ENCODE data around the gene OR2T2. TPM values are rescaled to one million over a fixed set of nuclear protein-coding genes. Genes with fewer than 3 reads are reported as not detected.
"Not testable (repeated sequence)": the region's sequence is repeated elsewhere in the genome, so short reads cannot be mapped to it uniquely, and the experiment has no call there.

The OR2T2 gene
- total and polyA plus RNA-seq, 2 donors from 2014 or later = 0.28 TPM; not detected in 1

GRCh38 chr1:248432201-248432600 lies 13.2 kb upstream of the OR2T2 start:
- H3K27me3 ChIP-seq (ENCODE audit: control insufficient read depth, insufficient read depth, low read length); H3K36me3 ChIP-seq (ENCODE audit: control insufficient read depth in 2 of 3, insufficient read depth in 3 of 3, low read length in 3 of 3); FAIRE-seq; DNase-seq; H3K9me3 ChIP-seq (ENCODE audit: control insufficient read depth in 2 of 3, insufficient read depth in 1 of 3, low read length in 3 of 3); intact Hi-C loops (cut with DNase I); H3K27ac ChIP-seq (ENCODE audit: low read depth in 2 of 2, low read length in 2 of 2); H3K9ac ChIP-seq (ENCODE audit: low read length in 3 of 3); H3K4me3 ChIP-seq (ENCODE audit: low read length in 3 of 3); H3K4me1 ChIP-seq (ENCODE audit: control insufficient read depth in 2 of 3, insufficient read depth in 2 of 3, low read depth in 1 of 3, low read length in 3 of 3): not testable (repeated sequence)

- DNase-seq = not testable (repeated sequence)
These were observed 11.5 kb upstream of the OR2T2 start for GRCh38 chr1:248433811-248434415.

GRCh38 chr1:248434913-248435312 lies 10.5 kb upstream of the OR2T2 start:
- H3K9ac ChIP-seq (ENCODE audit: low read length in 3 of 3); H3K36me3 ChIP-seq (ENCODE audit: control insufficient read depth in 2 of 3, insufficient read depth in 3 of 3, low read length in 3 of 3); intact Hi-C loops (cut with DNase I); DNase-seq; H3K4me1 ChIP-seq (ENCODE audit: control insufficient read depth in 2 of 3, insufficient read depth in 2 of 3, low read depth in 1 of 3, low read length in 3 of 3); H3K9me3 ChIP-seq (ENCODE audit: control insufficient read depth in 2 of 3, insufficient read depth in 1 of 3, low read length in 3 of 3); FAIRE-seq; H3K4me3 ChIP-seq (ENCODE audit: low read length in 3 of 3); H3K27me3 ChIP-seq (ENCODE audit: control insufficient read depth, insufficient read depth, low read length); H3K27ac ChIP-seq (ENCODE audit: low read depth in 2 of 2, low read length in 2 of 2): not testable (repeated sequence)

More at GRCh38 chr1:248433811-248434415, 11.5 kb upstream of the OR2T2 start:
- H3K27me3 ChIP-seq (ENCODE audit: control insufficient read depth, insufficient read depth, low read length); H3K4me3 ChIP-seq (ENCODE audit: low read length in 3 of 3); H3K4me1 ChIP-seq (ENCODE audit: control insufficient read depth in 2 of 3, insufficient read depth in 2 of 3, low read depth in 1 of 3, low read length in 3 of 3); H3K36me3 ChIP-seq (ENCODE audit: control insufficient read depth in 2 of 3, insufficient read depth in 3 of 3, low read length in 3 of 3); intact Hi-C loops (cut with DNase I); H3K27ac ChIP-seq (ENCODE audit: low read depth in 2 of 2, low read length in 2 of 2); H3K9me3 ChIP-seq (ENCODE audit: control insufficient read depth in 2 of 3, insufficient read depth in 1 of 3, low read length in 3 of 3); FAIRE-seq; H3K9ac ChIP-seq (ENCODE audit: low read length in 3 of 3): not testable (repeated sequence)

GRCh38 chr1:248436303-248436702 lies 9.1 kb upstream of the OR2T2 start:
- H3K27ac ChIP-seq (ENCODE audit: low read depth in 2 of 2, low read length in 2 of 2); H3K27me3 ChIP-seq (ENCODE audit: control insufficient read depth, insufficient read depth, low read length); DNase-seq; H3K9ac ChIP-seq (ENCODE audit: low read length in 3 of 3); H3K36me3 ChIP-seq (ENCODE audit: control insufficient read depth in 2 of 3, insufficient read depth in 3 of 3, low read length in 3 of 3); H3K4me3 ChIP-seq (ENCODE audit: low read length in 3 of 3); FAIRE-seq; H3K4me1 ChIP-seq (ENCODE audit: control insufficient read depth in 2 of 3, insufficient read depth in 2 of 3, low read depth in 1 of 3, low read length in 3 of 3); intact Hi-C loops (cut with DNase I); H3K9me3 ChIP-seq (ENCODE audit: control insufficient read depth in 2 of 3, insufficient read depth in 1 of 3, low read length in 3 of 3): not testable (repeated sequence)

- FAIRE-seq; H3K27ac ChIP-seq (ENCODE audit: low read depth in 2 of 2, low read length in 2 of 2); intact Hi-C loops (cut with DNase I); H3K9me3 ChIP-seq (ENCODE audit: control insufficient read depth in 2 of 3, insufficient read depth in 1 of 3, low read length in 3 of 3); H3K4me1 ChIP-seq (ENCODE audit: control insufficient read depth in 2 of 3, insufficient read depth in 2 of 3, low read depth in 1 of 3, low read length in 3 of 3); H3K36me3 ChIP-seq (ENCODE audit: control insufficient read depth in 2 of 3, insufficient read depth in 3 of 3, low read length in 3 of 3); H3K9ac ChIP-seq (ENCODE audit: low read length in 3 of 3); H3K27me3 ChIP-seq (ENCODE audit: control insufficient read depth, insufficient read depth, low read length); H3K4me3 ChIP-seq (ENCODE audit: low read length in 3 of 3); DNase-seq: not testable (repeated sequence)
These were observed 6.8 kb upstream of the OR2T2 start for GRCh38 chr1:248438668-248439067.

GRCh38 chr1:248439283-248439682 lies 6.2 kb upstream of the OR2T2 start:
- H3K4me3 ChIP-seq (ENCODE audit: low read length in 3 of 3); H3K9me3 ChIP-seq (ENCODE audit: control insufficient read depth in 2 of 3, insufficient read depth in 1 of 3, low read length in 3 of 3); H3K36me3 ChIP-seq (ENCODE audit: control insufficient read depth in 2 of 3, insufficient read depth in 3 of 3, low read length in 3 of 3); H3K27me3 ChIP-seq (ENCODE audit: control insufficient read depth, insufficient read depth, low read length); FAIRE-seq; DNase-seq; H3K4me1 ChIP-seq (ENCODE audit: control insufficient read depth in 2 of 3, insufficient read depth in 2 of 3, low read depth in 1 of 3, low read length in 3 of 3); H3K9ac ChIP-seq (ENCODE audit: low read length in 3 of 3); intact Hi-C loops (cut with DNase I); H3K27ac ChIP-seq (ENCODE audit: low read depth in 2 of 2, low read length in 2 of 2): not testable (repeated sequence)

GRCh38 chr1:248442500-248443277 lies 2.7 kb upstream of the OR2T2 start:
- FAIRE-seq; H3K9ac ChIP-seq (ENCODE audit: low read length in 3 of 3); intact Hi-C loops (cut with DNase I): not testable (repeated sequence)

GRCh38 chr1:248444603-248445002 lies 834 bp upstream of the OR2T2 start:
- intact Hi-C loops (cut with DNase I) = not testable (repeated sequence)

More at GRCh38 chr1:248442500-248443277, 2.7 kb upstream of the OR2T2 start:
- H3K36me3 ChIP-seq (ENCODE audit: control insufficient read depth in 2 of 3, insufficient read depth in 3 of 3, low read length in 3 of 3); H3K9me3 ChIP-seq (ENCODE audit: control insufficient read depth in 2 of 3, insufficient read depth in 1 of 3, low read length in 3 of 3); H3K27me3 ChIP-seq (ENCODE audit: control insufficient read depth, insufficient read depth, low read length); H3K4me3 ChIP-seq (ENCODE audit: low read length in 3 of 3); H3K27ac ChIP-seq (ENCODE audit: low read depth in 2 of 2, low read length in 2 of 2); DNase-seq; H3K4me1 ChIP-seq (ENCODE audit: control insufficient read depth in 2 of 3, insufficient read depth in 2 of 3, low read depth in 1 of 3, low read length in 3 of 3): not testable (repeated sequence)

More at GRCh38 chr1:248444603-248445002, 834 bp upstream of the OR2T2 start:
- FAIRE-seq; H3K27me3 ChIP-seq (ENCODE audit: control insufficient read depth, insufficient read depth, low read length); H3K4me1 ChIP-seq (ENCODE audit: control insufficient read depth in 2 of 3, insufficient read depth in 2 of 3, low read depth in 1 of 3, low read length in 3 of 3); H3K36me3 ChIP-seq (ENCODE audit: control insufficient read depth in 2 of 3, insufficient read depth in 3 of 3, low read length in 3 of 3); H3K4me3 ChIP-seq (ENCODE audit: low read length in 3 of 3); H3K9me3 ChIP-seq (ENCODE audit: control insufficient read depth in 2 of 3, insufficient read depth in 1 of 3, low read length in 3 of 3); H3K27ac ChIP-seq (ENCODE audit: low read depth in 2 of 2, low read length in 2 of 2); DNase-seq; H3K9ac ChIP-seq (ENCODE audit: low read length in 3 of 3): not testable (repeated sequence)

Measured in kidney (tissue), 11 donors.